Skin of body (tissue), 2 donors: ENCODE results near the gene NTNG1. TPM values are rescaled to one million over a fixed set of nuclear protein-coding genes. Genes with fewer than 3 reads are reported as not detected.
"Not testable (repeated sequence)": the region's sequence is repeated elsewhere in the genome, so short reads cannot be mapped to it uniquely, and the experiment has no call there.

Source experiments
- DNase-seq: peaks from one replicate; lab custom pipeline; 2025; lab: John Stamatoyannopoulos, UW
- total RNA-seq: library from RNA; depleted of rRNA; stranded (reverse); fragments of >200 nt; gene quantifications from one replicate; pipeline ENCODE4 v1.2.3, GENCODE V29; 2014

The NTNG1 gene
- total RNA-seq, 1 donor from 2014 or later = 9.1 TPM

DNA sequence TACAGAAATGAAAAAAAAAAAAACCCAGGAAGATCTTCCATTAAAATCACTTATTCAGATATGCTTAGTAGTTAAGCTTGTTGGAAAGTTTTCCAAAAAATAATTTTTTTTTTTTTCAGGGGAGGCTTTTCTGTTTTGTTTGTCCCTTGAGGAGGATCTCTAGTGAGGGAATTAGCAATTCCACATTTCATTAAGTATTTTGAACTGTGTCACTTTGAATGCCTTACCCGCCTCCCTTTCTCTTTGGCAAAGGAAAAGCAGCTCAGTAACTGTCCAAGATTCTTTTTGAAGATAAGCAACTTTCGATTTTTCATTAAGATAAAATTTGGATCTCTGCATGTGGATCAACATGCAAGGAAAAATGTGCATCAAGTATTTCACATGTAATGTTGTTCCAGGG is 1.8 kb downstream of the NTNG1 start:
- no peak for DNase-seq

DNA sequence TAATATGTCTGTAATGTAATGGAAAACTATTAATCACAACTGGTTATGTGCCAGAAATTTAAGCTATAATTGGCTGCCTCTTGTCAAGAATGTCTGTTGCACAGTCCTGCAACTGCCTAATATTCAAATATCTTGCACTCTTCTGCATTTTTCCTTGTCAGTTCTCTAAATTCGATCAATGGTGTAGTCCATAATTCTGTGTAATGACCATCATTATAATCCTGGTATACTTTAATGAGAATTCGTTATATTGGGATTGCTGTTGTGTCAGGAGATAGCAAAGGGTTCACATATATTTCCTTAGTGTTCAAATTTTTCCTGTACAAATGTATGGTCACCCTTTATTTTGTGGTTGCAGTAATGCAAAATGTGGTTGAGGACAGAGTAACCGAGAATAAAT is 4.8 kb downstream of the NTNG1 start:
- DNase-seq = no peak

DNA sequence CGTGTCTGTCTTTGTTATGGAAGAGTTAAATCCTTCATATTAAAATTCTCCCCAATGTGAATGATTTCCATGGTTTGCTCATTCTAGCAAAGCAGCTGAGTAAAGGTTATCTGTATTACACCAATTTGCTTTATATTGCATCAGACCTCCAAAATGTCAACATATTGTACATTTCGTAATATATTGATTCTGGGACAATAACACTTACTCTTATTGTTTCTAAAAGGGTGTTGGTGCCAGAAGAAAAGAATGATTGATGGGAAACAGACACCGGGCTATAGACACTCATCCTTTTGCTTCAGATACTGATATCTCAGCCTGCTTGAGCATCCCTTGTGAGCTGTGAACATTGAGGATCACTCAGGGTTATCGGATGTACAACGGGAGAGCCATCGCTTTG is 7.0 kb downstream of the NTNG1 start:
- DNase-seq = peak; percentile 6

DNA sequence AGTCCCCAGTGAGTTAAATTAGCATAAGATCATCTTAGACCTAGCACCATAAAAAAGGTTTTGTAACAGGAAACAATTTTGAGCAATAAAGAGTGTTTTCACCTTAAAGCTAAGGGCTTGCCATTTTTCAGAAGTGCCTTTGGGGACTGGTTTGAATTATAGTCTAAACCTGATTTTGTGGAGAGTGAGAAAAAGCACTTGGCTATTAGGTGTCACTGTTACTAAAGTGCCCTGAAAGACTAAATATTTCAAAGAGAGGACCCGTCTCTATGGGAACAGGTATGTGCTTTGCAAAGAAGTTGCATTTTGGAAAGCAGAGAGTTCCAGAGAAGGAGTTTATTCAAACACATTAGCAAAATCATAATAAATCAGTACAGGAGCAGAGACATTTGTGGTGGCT is 9.1 kb downstream of the NTNG1 start:
- no peak for DNase-seq

DNA sequence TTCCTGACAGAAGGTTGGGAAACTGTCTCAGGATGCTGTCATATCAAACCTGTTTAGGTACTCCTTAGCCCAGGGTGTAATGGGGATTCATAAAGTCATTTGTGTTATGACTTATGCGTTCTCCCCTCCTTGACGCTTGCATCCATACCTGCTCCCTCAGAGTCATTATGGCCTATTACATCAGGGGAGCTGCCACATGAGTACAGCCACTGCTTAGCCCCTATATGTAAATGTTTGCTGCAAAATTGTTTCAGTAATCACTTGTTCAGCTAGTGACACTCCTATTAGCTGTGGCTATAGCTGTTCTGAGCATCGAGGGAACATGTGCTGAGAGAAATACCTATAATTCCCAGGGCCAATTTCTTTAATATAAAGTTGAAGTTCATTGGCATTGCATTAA is 10.5 kb downstream of the NTNG1 start:
- no peak for DNase-seq

DNA sequence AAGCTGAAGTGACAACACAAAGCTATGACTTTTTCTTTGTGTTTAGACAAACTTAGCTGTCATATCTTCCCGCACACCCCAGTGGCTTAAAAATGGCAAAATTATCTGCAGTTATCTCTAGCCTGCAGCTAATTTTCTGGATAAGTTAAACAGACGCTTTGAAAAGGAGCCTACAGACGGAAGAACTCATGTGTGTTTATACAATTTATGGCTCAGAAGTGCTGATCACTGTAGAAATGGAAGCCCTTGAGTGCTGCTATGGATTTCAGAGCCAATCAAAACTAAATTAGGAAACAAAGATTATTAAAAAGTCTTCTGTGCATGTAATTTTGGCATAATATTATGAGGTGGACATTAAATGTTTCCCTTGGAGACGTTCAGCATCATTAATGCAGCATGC is 11.6 kb downstream of the NTNG1 start:
- no peak for DNase-seq

DNA sequence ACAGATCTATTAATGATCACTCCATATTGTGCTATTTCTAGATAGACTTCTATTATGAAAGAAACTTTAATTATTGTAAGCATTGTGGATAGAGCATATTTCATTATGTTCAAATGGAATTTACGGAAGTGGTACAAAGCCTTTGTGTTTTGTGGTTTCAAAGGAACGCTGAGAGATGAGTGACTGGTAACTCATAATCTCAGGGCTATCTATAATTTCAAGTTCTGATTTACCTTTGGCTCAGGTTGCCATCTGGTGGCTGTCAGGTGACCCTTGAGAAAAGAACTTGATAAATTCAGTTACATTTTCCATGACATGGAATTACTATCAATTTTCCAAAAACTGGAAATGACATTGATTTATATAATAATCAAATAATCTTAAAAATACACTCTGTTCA is 12.2 kb downstream of the NTNG1 start:
- DNase-seq = no peak

DNA sequence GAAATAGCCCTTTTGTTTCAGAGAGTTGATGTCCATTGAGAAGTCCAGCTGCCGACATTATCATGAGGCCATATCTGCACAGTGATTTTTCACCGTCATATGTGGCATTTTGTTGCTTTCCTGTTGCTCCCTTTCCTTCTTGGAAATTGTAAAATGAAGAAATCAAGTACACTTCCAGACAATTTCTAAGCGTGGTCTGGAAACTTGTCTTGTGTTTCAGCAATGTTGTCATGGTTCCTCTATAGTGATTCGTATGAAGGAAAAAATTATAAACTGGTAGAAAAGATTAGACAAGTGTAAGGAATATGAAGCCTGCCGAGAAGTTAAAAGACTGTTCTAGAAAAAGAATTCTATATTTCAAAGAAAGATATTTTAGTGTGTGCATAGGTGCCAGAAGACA is 17.7 kb downstream of the NTNG1 start:
- DNase-seq = no peak

DNA sequence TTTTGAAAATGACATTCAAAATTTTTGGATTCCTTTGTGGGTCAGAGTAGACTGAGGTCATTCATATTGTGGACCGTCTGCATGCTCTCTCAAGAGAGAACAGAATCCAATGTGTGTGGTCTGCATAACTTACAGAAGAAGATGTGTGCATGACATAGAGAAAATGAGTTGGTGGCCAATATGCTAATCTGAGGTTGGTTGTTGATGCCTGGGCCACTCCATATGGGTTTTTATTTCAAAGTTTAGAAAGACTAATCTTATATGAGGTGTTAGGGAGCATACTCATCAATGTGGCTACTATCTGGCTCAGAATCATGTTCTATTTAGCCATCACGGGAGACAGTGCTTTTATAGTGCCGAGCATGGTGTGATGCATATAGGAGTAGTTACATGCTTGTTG is 18.2 kb downstream of the NTNG1 start:
- no peak for DNase-seq

DNA sequence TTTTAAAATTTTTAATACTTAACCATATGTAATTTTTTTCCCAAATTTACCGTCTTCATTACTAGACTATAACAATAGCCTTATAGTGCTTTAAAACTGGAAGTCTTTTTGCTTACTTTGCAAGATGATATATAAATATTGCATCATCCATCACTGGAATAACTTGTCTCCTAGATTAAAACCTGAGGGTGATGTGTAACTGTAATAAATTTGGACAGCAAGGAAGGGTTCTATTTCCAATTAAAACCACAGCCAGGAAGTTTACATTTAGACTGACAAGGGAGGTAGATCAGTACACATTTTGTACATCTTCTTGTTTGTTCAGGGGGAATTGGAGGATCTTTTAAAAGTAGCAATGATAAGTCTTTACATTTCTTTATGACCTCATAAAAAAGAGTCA is 21.9 kb downstream of the NTNG1 start:
- no peak for DNase-seq

DNA sequence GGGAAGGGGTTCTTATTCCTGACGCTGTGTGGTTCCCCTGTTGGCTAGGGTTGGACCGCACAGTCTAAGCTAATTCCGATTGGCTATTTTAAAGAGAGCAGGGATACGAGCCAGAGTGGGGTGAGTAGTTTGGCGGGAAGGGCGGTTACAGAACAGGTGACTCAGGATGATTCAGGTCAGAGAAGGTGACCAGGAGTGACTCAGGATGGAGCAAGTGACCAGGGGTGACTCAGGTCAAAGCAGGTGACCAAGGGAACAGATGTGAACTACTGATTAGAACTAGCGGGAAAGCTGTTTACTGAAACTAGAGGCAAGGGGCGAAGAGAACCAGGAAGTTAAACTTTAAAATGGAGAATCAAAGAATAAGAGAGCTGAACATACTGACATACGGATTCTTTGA is 24.1 kb downstream of the NTNG1 start:
- DNase-seq = not testable (repeated sequence)

DNA sequence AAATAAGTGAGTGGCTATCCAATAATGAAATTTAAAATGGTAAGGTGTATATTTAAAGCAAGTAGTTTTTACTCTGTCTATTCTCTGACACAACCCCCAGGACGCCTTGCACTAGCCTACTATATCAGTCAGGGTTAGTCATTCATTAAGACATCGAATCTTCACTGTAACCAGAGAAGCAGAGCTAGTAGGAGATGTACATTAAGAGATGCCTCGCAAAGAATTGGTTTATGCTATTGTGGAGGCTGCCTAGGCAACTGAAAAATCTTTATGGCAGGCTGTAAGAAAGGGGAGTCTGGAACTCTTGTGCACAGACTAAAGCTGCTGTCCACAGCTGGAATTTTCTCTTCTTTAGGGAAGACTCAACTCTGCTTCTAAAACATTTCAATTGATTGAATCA is 28.8 kb downstream of the NTNG1 start:
- DNase-seq = no peak

DNA sequence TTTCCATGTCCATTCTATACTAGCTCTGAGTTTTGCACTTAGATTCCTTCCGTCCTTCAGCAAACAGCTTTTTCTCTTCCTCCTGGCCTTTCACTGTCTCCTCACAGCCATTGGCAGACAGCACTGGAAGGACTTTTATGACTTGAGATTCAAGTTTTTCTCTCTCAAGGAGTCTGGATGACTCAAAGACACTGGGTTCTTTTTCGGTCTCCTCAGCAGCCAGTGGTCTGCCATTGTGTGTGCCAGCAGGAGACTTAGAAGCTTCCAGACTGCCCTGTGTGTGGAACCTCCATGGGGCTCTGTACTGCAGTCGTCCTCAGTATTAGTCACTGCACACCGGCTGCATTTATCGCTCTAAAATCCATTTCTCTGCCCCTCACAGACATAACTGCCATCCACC is 30.5 kb downstream of the NTNG1 start:
- no peak for DNase-seq

DNA sequence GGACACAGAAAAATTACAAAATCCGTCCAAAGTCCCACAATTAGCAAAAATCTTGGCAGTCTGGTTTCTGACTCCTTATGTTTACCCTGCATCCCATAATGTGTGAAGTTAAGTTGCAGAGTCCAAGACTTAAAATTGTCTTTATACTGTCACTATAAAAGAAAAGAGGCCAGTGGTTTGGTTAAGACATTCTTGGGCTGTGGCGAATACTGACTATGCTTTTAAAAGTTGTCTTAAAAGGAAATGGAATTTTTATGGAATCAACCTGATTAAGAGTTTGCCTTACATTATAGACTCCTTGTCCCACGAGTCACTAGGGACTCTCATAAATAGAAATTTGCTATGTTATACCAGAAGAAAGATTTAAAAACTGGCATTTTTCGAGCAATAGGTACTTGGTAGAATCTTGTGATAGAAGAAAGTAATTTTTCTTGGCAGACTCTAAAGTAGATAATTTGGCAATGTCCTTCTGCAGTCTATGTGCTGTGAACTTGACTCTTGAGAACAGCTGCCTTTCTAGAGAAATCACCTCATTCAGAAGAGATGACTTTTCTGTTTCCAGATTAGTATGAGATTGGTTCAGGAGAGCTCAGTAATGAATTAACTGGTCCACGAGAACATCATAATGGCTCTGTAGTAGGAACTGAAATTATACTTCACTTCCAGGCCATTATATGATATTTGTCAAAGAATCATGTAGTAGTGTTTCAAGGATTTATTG is 31.8 kb downstream of the NTNG1 start:
- no peak for DNase-seq

DNA sequence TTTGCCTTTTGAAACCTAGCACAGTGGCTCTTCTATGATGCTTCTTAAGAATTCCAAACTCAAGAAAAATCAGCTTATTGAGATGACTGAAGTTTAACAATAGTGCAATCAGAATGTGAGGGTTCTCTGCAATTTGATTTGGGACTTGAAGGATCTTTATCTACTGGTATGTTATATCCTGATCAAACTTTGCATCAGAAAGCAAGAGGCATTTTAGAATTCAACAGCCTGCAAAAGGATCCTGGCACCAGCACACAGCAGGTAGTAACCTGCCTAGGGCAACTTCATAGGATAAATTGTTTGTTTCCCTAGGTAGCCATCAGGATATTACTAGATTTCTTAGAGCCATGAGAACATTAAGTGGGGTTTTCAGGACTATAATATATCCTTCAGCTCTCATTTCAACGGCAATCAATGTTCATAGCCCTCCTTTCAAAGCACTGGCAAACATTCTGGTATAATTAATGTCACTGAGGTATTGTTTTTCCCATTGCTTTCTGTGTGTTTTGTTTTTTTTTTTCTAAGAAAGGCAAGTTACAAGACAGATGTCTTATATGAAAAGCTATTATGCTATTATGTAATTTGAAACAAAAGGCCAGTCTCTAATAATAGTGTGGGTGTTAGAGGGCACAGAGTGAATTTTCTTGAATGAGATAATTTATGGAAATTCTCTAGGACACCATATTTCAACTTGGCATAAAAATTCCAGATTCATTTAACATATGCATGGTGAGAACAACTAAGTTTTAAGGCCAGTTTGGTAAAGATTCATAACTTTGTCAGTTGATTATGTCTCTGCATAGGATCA is 34.5 kb downstream of the NTNG1 start:
- no peak for DNase-seq

DNA sequence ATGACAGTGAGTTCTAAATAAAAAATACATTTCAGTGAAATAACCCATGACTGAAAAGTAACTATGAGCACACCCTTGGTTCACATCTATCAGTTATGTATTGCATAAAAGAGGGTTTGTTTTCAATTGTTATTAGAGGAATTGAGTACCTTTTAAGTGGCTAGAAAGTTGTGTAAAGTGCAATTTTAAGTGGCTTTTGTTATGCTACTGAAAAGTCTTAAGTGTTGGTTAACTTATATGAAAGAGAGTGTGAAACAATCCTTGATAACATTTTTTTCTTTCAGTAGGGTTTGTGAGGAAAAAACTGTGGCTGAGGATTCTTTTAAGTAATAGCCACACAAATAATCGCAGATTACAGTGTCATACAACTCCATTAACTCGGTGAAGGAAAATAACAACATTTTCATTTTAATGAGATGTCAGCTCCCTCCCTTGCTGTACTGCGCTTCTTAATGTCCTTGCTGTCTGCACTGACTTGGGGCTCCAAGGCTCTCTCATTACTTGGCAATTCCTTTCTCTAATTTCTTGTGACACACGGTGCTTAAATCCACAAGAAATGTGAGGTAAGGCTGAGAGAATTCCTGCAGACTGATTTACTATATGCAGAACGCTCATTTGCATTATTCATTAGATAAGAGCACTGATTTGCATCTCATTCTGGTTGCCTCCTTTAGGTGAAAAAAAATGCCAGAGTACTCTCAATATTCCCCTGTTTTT is 40.6 kb downstream of the NTNG1 start:
- DNase-seq = no peak

DNA sequence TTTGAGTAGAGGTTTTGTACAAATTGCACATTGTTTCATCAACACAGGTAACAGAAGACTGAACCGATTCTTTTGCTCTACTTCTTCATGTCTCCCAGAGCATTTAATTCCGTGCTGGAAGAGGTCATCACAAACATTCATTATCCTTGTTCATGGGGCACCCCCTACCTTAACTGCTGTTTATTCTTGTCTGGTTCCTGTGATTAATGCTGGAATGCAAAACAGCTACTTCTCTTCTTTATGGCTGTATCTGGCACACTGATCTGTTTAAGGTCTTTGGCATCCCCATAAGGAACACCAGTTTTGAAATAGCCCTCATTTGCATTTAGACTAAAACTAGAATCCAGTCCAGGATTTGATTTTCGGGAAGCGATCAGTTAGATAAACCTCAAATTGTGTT is 42.2 kb downstream of the NTNG1 start:
- DNase-seq = no peak

DNA sequence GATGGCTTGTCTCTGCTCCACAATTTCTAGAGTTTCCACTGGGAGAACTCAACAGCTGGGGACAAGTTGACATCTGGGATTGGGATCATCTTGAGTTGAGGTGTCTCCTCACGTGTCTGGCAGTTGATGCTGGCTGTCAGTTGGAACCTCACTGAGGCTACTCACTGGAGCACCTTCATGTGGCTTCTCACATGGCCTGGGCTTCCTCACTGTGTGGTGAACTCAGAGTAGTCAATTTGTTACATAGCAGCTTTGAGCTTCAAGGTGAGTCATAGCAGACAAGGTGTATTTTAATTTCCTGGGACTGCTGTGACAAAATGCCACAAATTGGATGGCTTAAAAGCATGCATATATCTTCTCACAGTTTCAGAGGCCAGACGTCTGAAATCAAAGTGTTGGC is 44.0 kb downstream of the NTNG1 start:
- no peak for DNase-seq

DNA sequence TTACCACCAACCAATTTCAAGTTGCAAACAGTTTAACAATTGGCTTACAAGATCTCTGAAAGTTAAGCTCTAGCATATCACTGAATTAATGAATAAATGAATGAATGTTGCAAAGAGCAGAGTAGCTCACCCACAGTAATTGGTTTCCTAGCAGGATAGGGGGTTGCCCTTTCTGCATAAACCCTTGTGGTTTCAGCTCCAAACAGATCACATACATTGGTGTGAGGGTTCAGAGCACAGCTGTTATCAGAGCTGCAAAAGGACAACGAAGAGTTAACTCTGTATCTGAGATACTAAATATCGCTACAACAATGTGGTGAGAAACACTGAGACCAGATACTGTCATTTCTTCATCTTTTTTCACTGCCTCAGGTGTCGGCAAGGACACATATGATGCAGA is 46.6 kb downstream of the NTNG1 start:
- no peak for DNase-seq

DNA sequence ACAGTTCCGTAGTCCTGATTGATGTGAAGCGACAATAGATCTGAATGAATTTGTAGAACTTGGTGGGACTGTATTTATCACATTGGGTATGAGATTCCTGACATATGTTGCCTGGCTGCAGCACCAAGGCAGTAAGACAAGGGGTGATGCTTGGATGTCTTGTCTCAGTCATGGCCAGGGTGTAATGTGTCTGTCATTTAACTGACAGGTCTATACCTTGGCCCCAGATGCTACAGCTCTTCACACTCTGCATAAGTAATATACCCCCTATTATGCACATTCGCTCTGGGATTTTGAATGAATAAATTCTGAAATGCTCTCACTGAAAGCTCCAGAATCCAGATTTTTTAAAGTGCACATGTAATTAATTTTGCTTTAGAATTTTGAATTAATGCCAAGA is 47.3 kb downstream of the NTNG1 start:
- no peak for DNase-seq

DNA sequence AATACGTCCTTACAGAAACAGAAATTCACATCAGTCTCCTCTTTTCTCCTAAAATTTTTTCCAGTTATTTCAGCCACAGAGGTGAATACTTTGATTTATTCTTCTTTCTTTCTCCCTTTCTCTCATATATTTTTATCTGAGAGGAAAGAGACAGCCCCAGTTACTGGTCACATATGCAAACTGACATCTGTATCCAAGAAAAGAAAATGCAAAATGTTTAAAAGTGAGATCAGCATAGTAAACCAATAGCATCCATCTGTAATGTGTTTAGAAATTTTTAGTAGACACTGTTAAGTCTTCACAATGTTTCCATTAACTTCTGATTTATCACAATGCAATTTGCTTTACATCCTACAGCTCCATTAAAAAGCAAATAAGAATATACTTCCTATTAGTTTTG is 53.5 kb downstream of the NTNG1 start:
- peak; percentile 13 for DNase-seq

DNA sequence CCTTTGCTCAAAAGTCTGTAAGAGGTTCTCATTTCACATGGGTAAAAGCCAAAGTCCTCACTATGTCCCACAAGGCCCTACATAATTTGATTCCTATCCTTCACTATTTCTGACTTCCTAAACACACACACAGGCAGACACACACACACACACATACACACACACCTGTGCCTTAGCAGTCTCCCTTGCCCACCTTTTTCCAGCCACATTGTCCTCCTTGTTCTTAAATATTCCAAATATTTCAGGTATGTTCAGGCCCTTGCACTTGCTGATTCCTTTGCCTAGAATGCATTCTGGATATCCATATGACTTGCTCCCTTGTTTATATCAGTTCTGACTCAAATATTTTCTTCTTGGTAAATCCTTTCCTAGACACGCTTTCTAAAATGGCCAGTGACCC is 54.6 kb downstream of the NTNG1 start:
- no peak for DNase-seq
